22Rv1 (cell line): ENCODE data around the gene FREY1.
A peak's percentile ranks its signal among the peaks of the same experiment; 100 is the strongest.

Experiments
- H3K27ac ChIP-seq: fragments of 450-650 bp; 2 replicates; pipeline ENCODE4 v1.5.1; 2017
- ZFX ChIP-seq: fragments of 450-650 bp; IDR thresholded peaks from 2 replicates; pipeline ENCODE4 v1.6.1; 2017; ENCODE audit warnings: antibody characterized with exemption, borderline replicate concordance
- TF ChIP-seq, protein P1 (sequence below): fragments of 450-650 bp; IDR thresholded peaks from 2 replicates; pipeline ENCODE4 v1.5.1; 2017; ENCODE audit warnings: mild to moderate bottlenecking

Gene FREY1

DNA sequence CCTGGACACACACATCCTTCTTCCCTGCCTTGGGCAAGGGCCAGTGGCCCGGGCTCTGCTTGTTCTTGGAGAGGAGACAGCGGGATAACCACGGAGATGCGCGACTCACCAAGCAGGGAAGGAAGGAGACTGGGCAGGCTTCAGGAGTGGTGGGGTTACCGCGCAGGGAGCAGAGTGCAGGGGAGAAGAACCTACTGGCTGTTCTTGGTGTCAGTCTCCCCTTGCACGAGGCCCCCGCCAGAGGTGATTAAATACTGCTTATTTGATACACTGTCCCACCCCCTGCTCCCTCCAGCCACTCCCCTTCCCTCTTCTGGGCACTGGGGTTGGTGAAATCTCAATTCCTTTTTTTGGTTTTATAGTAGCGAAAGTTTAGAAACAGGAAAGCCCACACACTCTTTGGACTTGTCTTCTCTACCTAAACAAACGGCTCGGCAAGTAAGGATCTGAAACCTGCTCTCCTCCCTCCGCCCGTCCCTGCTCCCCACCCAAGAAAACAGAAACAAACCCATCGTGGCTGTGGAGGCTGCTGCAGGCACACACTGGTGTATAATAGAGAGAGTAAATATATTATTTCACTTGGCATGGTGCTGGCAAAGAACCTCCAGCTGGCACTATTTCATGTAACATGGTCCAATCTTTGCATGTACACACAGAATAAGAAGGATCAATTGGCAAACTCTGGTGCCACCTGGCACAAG is 26.2 kb upstream of the FREY1 start:
- TF ChIP-seq ZFX: no peak
- TF ChIP-seq, protein P1, sequence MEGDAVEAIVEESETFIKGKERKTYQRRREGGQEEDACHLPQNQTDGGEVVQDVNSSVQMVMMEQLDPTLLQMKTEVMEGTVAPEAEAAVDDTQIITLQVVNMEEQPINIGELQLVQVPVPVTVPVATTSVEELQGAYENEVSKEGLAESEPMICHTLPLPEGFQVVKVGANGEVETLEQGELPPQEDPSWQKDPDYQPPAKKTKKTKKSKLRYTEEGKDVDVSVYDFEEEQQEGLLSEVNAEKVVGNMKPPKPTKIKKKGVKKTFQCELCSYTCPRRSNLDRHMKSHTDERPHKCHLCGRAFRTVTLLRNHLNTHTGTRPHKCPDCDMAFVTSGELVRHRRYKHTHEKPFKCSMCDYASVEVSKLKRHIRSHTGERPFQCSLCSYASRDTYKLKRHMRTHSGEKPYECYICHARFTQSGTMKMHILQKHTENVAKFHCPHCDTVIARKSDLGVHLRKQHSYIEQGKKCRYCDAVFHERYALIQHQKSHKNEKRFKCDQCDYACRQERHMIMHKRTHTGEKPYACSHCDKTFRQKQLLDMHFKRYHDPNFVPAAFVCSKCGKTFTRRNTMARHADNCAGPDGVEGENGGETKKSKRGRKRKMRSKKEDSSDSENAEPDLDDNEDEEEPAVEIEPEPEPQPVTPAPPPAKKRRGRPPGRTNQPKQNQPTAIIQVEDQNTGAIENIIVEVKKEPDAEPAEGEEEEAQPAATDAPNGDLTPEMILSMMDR: no peak
- H3K27ac ChIP-seq: no peak overlapping the region

DNA sequence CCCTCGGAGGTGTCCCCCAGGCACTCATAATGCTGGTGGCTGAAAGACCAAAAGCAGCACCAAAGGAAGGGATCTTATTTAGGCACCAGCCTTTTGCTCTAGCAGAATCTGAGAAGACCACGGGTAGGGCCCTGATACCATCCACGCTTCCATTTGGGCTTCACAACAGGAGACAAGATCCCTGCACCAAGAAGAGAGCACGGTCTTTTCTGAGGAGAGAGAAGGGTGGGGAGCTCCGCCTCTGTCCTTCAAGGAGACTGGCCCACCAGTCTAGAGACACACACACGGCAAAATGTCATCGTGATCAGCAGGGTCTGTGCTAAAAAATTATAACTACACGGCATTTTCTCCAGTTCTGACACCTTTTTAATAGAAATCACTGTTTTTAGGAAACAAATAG is 25.1 kb upstream of the FREY1 start:
- no peak for TF ChIP-seq ZFX
- TF ChIP-seq, protein P1: no peak
- no peak overlapping the region for H3K27ac ChIP-seq

DNA sequence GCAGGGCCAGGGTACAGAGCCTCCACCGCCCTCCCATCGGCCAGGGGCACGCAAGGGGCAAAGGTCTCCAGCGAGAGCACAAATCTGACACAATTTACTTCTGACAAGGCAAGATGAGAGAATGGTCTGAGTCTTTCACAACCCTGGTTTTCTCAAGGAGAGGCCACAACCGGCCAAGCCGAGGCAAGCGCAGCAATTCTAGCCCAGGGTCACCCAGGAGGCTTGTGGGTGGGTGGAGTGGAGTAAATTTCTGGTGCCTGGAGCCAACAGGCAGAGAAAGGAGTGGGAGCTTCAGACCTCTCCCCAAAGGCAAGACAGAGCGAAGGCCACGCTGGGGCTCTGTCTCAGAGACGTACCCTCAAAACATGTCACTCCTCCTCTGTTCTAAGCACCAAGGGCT is 24.7 kb upstream of the FREY1 start:
- no peak overlapping the region for H3K27ac ChIP-seq
- TF ChIP-seq, protein P1: no peak
- no peak for TF ChIP-seq ZFX

DNA sequence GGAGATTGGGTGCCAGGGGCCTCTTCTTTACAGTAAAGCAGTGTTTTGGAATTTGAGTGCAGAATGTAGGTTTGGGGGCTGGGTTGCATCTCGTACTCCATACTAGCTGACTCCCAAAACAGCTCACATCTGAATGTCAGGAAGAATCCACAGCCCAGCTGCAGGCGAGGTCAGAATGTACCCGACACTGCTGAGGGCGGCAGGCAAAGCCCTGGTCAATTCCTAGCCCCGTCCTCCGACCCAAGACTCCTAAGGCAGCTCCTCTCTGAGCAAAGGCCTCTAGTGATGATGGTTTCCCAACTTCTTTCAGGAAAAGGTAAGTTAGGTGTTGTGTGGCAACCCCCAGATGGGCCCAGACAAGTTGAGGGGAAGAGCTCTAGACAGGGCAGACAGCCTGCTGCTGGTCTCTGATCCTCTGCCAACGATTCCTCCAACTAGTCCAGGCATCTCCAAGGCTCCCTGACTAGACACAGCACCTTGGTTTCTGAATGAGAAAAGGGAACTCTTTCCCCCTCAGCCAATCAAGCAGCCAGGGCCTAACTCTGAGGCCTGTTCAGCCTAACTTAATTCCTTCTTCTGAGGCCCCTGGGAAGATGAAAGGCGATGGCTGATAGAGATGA is 24.0 kb upstream of the FREY1 start:
- TF ChIP-seq, protein P1: no peak
- no peak for TF ChIP-seq ZFX
- H3K27ac ChIP-seq: 0 out of 2 replicates have a peak overlapping the region, but pooled peaks have one; percentile 12

DNA sequence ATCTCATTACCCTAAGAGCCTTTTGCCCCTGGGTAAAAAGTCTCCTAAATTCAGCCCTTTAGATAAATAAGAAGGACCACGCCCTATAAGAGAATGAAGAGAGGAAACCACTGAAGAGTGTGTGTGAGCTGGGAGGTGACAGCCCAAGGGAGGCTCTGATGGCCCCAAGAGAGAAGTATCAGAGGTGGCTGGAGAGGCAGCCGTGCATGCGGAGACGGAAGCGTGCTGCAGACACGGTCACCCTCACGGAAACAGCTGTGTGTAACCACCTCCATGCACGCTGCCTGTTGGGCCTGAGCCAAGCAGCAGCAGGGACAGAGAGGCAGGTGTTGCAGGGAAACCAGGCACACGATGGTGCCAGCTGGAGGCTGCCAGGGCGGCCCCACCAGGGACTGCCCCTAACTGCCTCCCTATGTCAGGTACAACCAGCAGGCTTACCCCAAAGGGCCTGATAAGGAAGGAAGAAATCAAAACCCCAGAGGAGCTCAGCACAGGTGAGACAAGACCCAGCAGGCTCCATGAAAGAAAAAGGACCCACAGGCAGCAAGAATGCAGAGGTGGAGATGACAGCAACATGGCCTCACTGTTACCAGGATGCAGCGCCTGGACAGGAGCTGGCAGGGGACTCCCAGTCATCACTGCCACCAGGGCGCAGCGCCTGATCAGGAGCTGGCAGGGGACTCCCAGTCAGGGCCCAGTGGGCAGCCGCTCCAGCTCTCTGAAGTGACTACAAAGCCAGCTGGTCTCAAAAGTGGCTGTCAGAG is 23.1 kb upstream of the FREY1 start:
- TF ChIP-seq, protein P1: no peak
- no peak for TF ChIP-seq ZFX
- H3K27ac ChIP-seq: peak overlapping the region; percentile 13; the same call in 1 of the 2 replicates

DNA sequence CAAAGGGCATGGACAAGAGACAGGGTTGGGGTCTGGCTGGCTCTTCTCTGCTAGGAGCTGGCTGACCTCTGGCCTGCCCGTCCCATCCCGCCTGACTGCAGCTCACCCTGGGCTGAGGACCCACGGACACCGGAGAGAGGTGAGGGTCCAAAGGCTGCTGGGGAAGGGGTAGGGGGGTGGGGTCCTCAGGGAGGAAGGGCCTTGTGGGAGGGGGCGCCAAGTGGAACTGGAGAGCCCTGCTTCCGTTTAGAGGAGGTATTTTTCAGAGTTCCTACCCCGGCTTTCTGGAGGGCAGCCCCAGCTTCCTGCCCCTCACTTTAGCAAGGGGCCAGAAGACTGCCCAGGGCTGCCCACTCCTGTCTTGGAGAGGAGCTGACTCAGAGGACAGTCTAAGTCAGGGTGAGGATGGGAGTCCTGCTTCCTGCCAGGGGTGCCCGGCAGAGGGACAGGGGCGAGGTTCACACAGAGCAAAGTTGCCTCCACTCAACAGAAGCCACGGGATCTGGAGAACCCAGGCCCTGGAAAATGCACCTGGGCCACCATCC is 22.5 kb upstream of the FREY1 start:
- H3K27ac ChIP-seq: peak overlapping the region; percentile 13; the same call in 1 of the 2 replicates
- TF ChIP-seq ZFX: no peak
- TF ChIP-seq, protein P1: no peak
